GM12878 (cell line): Measurements from ENCODE around the gene LRGUK.

Experiments
- CTCF ChIP-seq, 3 experiments: IDR thresholded peaks in 2 of 3; conservative IDR thresholded peaks in 1 of 3; 2 replicates each; pipeline ENCODE4 v1.5.1; 2011; ENCODE audit warnings: low read depth in 3 of 3, low read length in 3 of 3, mild to moderate bottlenecking in 3 of 3, control low read depth in 2 of 3, moderate library complexity in 2 of 3, inconsistent platforms in 1 of 3, mixed read lengths in 1 of 3; ENCODE audit not compliant: control insufficient read depth in 2 of 3, insufficient read depth in 1 of 3; ENCODE audit errors: extremely low read depth in 1 of 3
- GATAD2B ChIP-seq: fragments of 450-650 bp; conservative IDR thresholded peaks from 2 replicates; pipeline ENCODE4 v1.6.1; 2017; ENCODE audit warnings: low read depth, mild to moderate bottlenecking, moderate library complexity
- MXI1 ChIP-seq: fragments of 150-350 bp; IDR thresholded peaks from 2 replicates; pipeline ENCODE4 v1.6.1; 2011; ENCODE audit warnings: low read depth, mild to moderate bottlenecking, inconsistent platforms, low read length, improper control_type of control experiment
- POLR2A ChIP-seq: IDR thresholded peaks from 2 replicates; pipeline ENCODE4 v1.6.1; 2011; ENCODE audit warnings: low read depth, mild to moderate bottlenecking, low read length
- POU2F2 ChIP-seq: IDR thresholded peaks from 3 replicates; pipeline ENCODE4 v1.6.1; 2011; ENCODE audit warnings: low read depth, mild to moderate bottlenecking, low read length, borderline replicate concordance
- SIX5 ChIP-seq: IDR thresholded peaks from 2 replicates; pipeline ENCODE4 v1.6.1; 2011; ENCODE audit warnings: mild to moderate bottlenecking, low read depth, low read length, moderate library complexity; ENCODE audit not compliant: severe bottlenecking
- SMC3 ChIP-seq: IDR thresholded peaks from 2 replicates; pipeline ENCODE4 v1.6.1; 2011; ENCODE audit warnings: low read length, improper control_type of control experiment, borderline replicate concordance
- ZNF217 ChIP-seq: fragments of 450-650 bp; IDR thresholded peaks from 2 replicates; pipeline ENCODE4 v1.6.1; 2017; ENCODE audit warnings: antibody characterized with exemption, mild to moderate bottlenecking
- ZNF274 ChIP-seq: IDR thresholded peaks from one replicate; pipeline ENCODE4 v1.8.0; 2011; ENCODE audit not compliant: insufficient read length, insufficient read depth

DNA sequence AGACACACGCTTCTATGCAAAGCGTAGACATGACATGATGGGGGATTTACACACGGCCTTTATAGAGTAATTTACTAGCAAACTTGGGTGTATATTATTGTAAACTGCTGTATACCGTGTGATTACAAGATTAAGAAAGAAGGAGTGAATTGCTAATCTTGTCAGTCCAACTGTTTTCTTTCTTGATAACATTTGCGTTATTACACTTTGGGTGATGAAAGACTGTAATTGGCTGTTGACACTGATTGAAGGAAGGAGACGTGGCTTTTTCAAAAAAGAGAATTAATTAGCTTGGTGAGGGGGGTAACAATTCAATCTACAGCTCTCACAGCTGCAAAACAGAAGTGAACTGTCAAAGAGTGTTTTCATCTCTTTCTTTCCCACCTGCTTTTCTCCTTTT is 156.9 kb downstream of the LRGUK start:
- TF ChIP-seq MXI1 = no peak
- no peak for TF ChIP-seq CTCF (IDR thresholded peaks at IDR 0.05 in 2 of 3, conservative IDR thresholded peaks at IDR 0.05 in 1 of 3; ENCODE audit: control insufficient read depth in 2 of 3, extremely low read depth in 1 of 3, insufficient read depth in 1 of 3, low read depth in 3 of 3, low read length in 3 of 3)
- TF ChIP-seq ZNF217 = no peak
- no peak for TF ChIP-seq POLR2A
- TF ChIP-seq SIX5 = no peak
- TF ChIP-seq ZNF274 = no peak
- no peak for TF ChIP-seq SMC3
- TF ChIP-seq POU2F2 = no peak
- no peak for TF ChIP-seq GATAD2B
